DOHH2 (cell line): ENCODE data around the gene TLE1.

ENCODE experiments used
- H3F3A ChIP-seq: fragments of 200-600 bp; sonication (generic), shearing (Covaris generic); 2 replicates; pipeline ENCODE4 v1.6.0; 2016; ENCODE audit warnings: antibody characterized with exemption, mild to moderate bottlenecking; ENCODE audit not compliant: control insufficient read depth, insufficient read depth
- H3K27ac ChIP-seq: fragments of 200-600 bp; sonication (generic); 2 replicates; pipeline ENCODE4 v1.5.1; 2014; ENCODE audit warnings: low read depth, mild to moderate bottlenecking, low read length, moderate library complexity
- H3K27me3 ChIP-seq: fragments of 200-600 bp; sonication (generic); 2 replicates; pipeline ENCODE4 v1.6.1; 2014; ENCODE audit warnings: mild to moderate bottlenecking, low read length, mixed read lengths; ENCODE audit not compliant: control insufficient read depth
- H3K36me3 ChIP-seq: fragments of 200-600 bp; sonication (generic); 2 replicates; pipeline ENCODE4 v1.6.1; 2014; ENCODE audit warnings: mild to moderate bottlenecking, low read length, moderate library complexity, mixed read lengths; ENCODE audit not compliant: control insufficient read depth
- H3K4me1 ChIP-seq: fragments of 200-600 bp; sonication (generic); 2 replicates; pipeline ENCODE4 v1.6.1; 2014; ENCODE audit warnings: mild to moderate bottlenecking, low read length, mixed read lengths; ENCODE audit not compliant: control insufficient read depth
- H3K4me2 ChIP-seq: fragments of 200-600 bp; sonication (generic); 2 replicates; pipeline ENCODE4 v1.6.0; 2014; ENCODE audit warnings: mild to moderate bottlenecking, low read length, moderate library complexity
- H3K4me3 ChIP-seq: fragments of 200-600 bp; sonication (generic); 2 replicates; pipeline ENCODE4 v1.5.1; 2014; ENCODE audit warnings: mild to moderate bottlenecking, low read length, mixed read lengths
- H3K79me2 ChIP-seq: fragments of 200-600 bp; sonication (generic); 2 replicates; pipeline ENCODE4 v1.6.1; 2014; ENCODE audit warnings: mild to moderate bottlenecking, low read length, mixed read lengths; ENCODE audit not compliant: control insufficient read depth
- H3K9me2 ChIP-seq: fragments of 200-600 bp; sonication (generic); replicated peaks from 2 replicates; pipeline ENCODE4 v1.6.1; 2014; ENCODE audit warnings: mild to moderate bottlenecking, low read length, mixed read lengths; ENCODE audit not compliant: control insufficient read depth
- H3K9me3 ChIP-seq: fragments of 200-600 bp; sonication (generic); 2 replicates; pipeline ENCODE4 v1.6.1; 2014; ENCODE audit warnings: antibody characterized with exemption, low read length, mixed read lengths; ENCODE audit not compliant: control insufficient read depth, insufficient read depth
- H4K20me1 ChIP-seq: fragments of 200-600 bp; sonication (generic); 2 replicates; pipeline ENCODE4 v1.6.0; 2014; ENCODE audit warnings: low read depth, mild to moderate bottlenecking, antibody characterized with exemption, low read length, moderate library complexity; ENCODE audit not compliant: control insufficient read depth, insufficient read depth
- CTCF ChIP-seq: fragments of 200-600 bp; sonication (generic); IDR thresholded peaks from one replicate; pipeline ENCODE4 v1.5.1; 2014; ENCODE audit warnings: antibody characterized with exemption, mild to moderate bottlenecking, low read depth, low read length; ENCODE audit not compliant: poor library complexity, severe bottlenecking
- EZH2phosphoT487 ChIP-seq: fragments of 200-600 bp; sonication (generic); IDR thresholded peaks from 2 replicates; pipeline ENCODE4 v1.6.1; 2017; ENCODE audit warnings: borderline replicate concordance, mild to moderate bottlenecking, antibody characterized with exemption, low read length, moderate library complexity, mixed read lengths

Gene TLE1

GRCh38 chr9:81613002-81613812 is 76.1 kb downstream of the TLE1 start:
- Histone ChIP-seq H4K20me1 (no peaks in the 10 kb centered on the region), H3K4me1 (peaks cover 7% of the 10 kb centered on the region; the same call in 1 of the 2 replicates), H3K79me2 (no peaks in the 10 kb centered on the region), H3F3A (no peaks in the 10 kb centered on the region), H3K27ac (no peak overlapping the region), H3K4me2 (no peak overlapping the region), H3K9me2 (no peaks in the 10 kb centered on the region), H3K9me3 (0 out of 2 replicates have a peak, but pooled peaks cover 3% of the 10 kb centered on the region), H3K4me3 (no peak overlapping the region), H3K36me3 (no peaks in the 10 kb centered on the region), H3K27me3 (no peaks in the 10 kb centered on the region)
- TF ChIP-seq EZH2phosphoT487 (no peak), CTCF (no peak)

GRCh38 chr9:81611664-81612063 is 77.7 kb downstream of the TLE1 start:
- H3K9me2 ChIP-seq, result no peaks in the 10 kb centered on the region
- no peak overlapping the region for H3K4me3 ChIP-seq
- H3K27ac ChIP-seq, result no peak overlapping the region
- peaks cover 7% of the 10 kb centered on the region; the same call in 1 of the 2 replicates for H3K4me1 ChIP-seq
- no peaks in the 10 kb centered on the region for H3F3A ChIP-seq
- no peaks in the 10 kb centered on the region for H3K36me3 ChIP-seq
- H3K4me2 ChIP-seq, result no peak overlapping the region
- no peaks in the 10 kb centered on the region for H3K27me3 ChIP-seq
- H4K20me1 ChIP-seq, result no peaks in the 10 kb centered on the region
- TF ChIP-seq EZH2phosphoT487, result no peak
- H3K9me3 ChIP-seq, result 0 out of 2 replicates have a peak, but pooled peaks cover 3% of the 10 kb centered on the region
- no peaks in the 10 kb centered on the region for H3K79me2 ChIP-seq

GRCh38 chr9:81610740-81611107 is 78.6 kb downstream of the TLE1 start:
- Histone ChIP-seq H3K4me2 (no peak overlapping the region), H3K27me3 (no peaks in the 10 kb centered on the region), H3K9me2 (no peaks in the 10 kb centered on the region), H3K27ac (no peak overlapping the region), H3K4me3 (no peak overlapping the region), H4K20me1 (no peaks in the 10 kb centered on the region), H3F3A (no peaks in the 10 kb centered on the region), H3K9me3 (0 out of 2 replicates have a peak, but pooled peaks cover 3% of the 10 kb centered on the region), H3K4me1 (peaks cover 7% of the 10 kb centered on the region; the same call in 1 of the 2 replicates), H3K36me3 (no peaks in the 10 kb centered on the region), H3K79me2 (no peaks in the 10 kb centered on the region)
- TF ChIP-seq EZH2phosphoT487 (no peak), CTCF (no peak)
